ENCODE data around the gene CSNK1G2.

DNA sequence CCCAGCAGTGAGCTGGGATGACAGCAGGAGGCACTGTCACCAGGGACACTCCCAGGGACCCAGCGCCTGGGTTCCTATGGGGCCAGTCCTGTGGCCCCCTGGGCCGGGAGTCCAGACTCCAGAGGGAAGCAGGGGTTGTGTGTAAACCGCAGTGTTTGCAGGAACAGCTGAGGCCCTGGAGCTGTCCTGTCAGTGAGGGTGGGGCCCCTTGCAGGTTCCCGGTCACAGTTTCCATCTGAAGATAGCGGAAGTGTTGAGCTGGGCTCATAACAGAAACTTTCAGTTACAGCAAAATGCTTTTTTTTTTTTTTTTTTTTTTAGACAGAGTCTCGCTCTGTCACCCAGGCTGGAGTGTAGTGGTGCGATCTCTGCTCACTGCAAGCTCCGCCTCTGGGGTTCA, 17.7 kb upstream of the CSNK1G2 start:
- TF ChIP-seq POLR2AphosphoS5 (IDR thresholded peaks at IDR 0.05) (no peak), CTCF (IDR thresholded peaks at IDR 0.05; ENCODE audit: poor library complexity, severe bottlenecking) (no peak), RAD21 (conservative IDR thresholded peaks at IDR 0.05) (no peak), EZH2 (IDR thresholded peaks at IDR 0.05; ENCODE audit: borderline replicate concordance, insufficient read depth, low read length, poor library complexity, severe bottlenecking) (no peak), EP300 (conservative IDR thresholded peaks at IDR 0.05; ENCODE audit: poor library complexity, severe bottlenecking) (no peak), TAF1 (IDR thresholded peaks at IDR 0.05; ENCODE audit: low read depth) (no peak), SMC3 (conservative IDR thresholded peaks at IDR 0.05; ENCODE audit: poor library complexity) (no peak), REST (IDR thresholded peaks at IDR 0.05; ENCODE audit: borderline replicate concordance) (no peak)

All from neural cell (in vitro differentiated cells).